Bone marrow (tissue), 2 donors: ENCODE data around the gene CDRT4.
A peak's percentile ranks its signal among the peaks of the same experiment; 100 is the strongest.
"Not testable (repeated sequence)": the region's sequence is repeated elsewhere in the genome, so short reads cannot be mapped to it uniquely, and the experiment has no call there.

ENCODE experiments used
- DNase-seq, 2 donors: peaks; one replicate each; lab custom pipeline; 2025; lab: John Stamatoyannopoulos, UW

CDRT4 gene

DNA sequence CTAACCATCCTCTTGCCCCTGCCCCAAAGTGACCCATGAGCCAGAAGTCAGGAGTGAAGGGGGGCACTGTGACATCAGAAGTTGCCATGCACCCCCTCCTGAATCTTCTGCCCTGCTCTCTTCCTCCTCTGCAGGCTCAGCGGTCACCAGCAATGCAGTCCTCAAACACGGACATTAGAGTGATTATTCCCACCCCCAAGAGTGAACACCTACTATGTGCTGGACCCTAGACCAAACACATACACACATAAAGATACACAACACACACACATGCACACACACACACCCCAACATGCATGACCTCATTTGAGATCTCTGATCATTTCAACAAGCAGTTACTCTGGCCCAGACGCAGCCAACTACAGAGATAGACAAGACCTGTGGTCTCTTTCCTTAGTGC is at the start of gene CDRT4:
CDRT4 (minus strand) TSS at position 30 of the 400 bp plus-strand sequence. CDS start 27,383 bp downstream, outside the sequence.
- no peak for DNase-seq

DNA sequence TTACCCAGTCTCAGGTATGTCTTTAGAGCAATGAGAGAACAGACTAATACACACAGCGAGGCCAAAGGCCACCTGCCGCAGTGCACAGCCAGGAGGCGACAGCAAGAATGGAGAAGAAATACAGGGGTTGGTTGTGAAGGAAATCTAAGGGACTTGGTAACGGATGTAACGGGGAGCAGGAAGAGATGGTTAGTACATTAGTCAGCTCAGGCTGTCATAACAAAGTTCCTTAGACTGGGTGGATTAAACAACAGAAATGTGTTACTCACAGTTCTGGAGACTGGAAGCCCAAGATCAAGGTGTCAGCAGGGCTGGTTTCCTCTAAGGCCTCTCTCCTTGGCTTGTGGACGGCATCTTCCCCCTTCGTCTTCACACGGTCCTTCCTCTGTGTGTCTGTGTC is 48.7 kb upstream of the CDRT4 start:
- no peak for DNase-seq

DNA sequence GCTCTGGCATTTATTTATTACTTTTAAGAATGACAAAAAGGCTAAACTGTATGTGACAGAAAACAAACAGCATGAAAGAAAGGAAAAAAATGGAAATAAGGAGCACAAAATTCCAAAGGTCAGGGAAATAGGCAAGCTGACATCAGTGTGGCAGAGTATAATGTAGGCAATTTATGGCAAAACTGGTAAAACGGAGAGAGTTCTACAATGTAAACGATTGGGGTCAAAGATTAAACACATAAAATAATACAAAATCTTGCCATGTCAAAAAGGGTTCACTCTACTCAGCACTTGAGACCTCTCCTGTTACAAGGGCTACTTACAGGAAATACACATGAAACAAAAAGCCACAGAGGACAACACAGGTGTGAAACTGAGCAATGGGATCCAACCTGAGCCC is 47.0 kb upstream of the CDRT4 start:
- no peak for DNase-seq

DNA sequence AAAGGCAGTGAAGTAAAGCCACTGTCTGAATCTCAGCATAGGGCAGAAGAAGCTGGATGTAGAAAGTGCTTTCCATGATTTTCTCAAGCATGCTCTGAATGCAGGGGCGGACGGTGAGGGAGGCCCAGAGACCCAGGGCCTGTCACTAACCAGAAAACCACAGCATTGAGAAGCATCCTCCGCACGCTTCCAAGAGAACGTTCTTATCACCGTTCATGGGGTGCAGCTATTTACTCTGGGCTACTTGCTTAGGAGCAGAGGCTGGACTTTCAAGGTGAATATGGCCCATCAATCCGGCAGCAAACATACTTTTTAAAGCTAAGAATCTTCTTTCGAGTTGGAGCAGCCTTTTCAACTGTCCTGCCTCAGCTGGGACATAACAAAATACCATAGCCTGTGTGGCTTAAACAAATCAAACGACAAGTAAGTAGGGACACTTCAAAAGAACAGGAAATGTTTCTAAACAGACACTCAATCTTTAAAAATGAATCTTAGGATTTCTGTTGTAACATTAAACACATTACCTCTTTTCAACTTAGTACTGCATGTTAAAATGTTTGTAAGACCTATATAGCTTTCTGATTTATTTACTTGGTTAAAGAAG is 46.5 kb upstream of the CDRT4 start:
- no peak for DNase-seq

DNA sequence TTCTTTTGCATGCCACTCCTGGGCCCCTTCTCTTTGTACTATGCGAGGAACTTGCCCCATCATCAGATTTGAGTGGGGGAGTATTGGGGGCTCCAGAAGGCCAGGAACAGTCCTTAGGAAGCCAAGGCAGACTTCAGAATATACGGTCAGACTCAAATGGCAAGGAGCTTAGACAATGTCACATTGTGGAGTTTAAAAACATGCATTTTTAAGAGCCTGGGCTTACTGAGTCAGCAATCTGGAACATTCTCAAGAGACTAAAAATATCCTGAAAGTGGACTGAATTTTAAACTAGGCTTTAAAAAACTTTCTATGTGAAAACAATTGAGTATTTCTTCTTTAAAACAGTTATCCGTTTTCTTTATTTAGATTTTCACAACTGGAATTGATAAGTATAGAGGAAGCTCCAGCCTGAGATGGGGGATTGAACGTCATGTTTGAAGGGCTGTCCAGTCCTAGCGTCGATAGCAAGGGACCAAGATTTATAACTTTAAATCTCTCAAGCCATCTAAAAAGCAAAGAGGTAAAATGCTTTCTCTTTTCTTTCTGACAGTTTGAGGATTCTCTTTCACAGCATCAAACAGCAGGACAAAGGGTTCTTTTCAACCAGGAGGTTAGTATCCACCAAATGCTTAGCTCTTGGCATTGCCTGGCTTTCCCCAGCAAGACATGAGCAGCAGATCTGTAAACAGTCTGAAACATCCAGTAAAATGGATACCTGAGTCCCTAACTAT is 45.8 kb upstream of the CDRT4 start:
- no peak for DNase-seq

DNA sequence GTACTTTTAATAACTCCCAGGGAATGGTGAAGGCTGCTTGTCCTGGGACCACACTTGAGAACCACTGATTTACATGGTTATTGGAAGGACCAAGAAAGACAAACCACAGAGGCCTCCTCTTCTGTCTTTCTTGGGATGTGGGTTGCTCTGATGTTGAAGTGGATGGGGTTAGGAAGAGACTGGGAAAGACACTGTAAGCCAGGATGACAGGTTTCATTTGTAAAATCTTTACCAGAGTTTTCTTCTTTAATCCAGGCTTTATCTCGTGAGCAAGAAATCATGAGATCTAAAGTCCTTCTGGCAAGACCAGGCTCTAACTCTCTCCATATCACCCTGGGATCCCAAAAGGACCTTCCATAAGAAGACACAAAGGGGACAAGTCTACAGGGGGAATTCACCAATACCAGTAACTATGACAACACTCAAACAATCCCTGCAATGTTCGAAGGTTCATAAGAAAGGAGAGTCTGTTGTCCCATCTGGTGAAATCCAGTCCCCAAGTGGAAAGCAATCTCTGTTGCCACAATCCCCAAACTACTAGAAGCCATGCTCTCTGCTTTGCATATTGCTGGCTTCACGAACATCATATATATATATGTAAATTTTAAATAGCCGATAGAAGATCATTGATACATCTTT is 44.8 kb upstream of the CDRT4 start:
- no peak for DNase-seq

DNA sequence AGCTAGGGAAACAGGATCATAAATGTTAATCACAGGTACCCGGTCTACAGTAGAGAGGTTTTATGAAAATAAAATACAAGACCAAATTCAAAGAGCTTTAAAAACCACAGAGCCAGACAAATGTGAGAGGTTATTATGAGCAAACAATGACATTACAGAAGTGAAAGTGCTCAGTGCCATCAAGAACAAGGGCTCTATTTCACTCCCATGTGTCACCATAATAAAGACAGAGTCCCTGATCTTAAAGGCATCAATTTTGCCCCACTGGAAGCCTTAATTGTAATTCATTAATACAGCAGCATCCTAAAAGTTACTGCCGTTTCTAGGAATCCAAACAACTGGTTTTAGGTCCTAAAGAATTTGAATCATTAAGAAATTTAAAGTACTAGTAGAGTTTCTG is 43.7 kb upstream of the CDRT4 start:
- DNase-seq = no peak

DNA sequence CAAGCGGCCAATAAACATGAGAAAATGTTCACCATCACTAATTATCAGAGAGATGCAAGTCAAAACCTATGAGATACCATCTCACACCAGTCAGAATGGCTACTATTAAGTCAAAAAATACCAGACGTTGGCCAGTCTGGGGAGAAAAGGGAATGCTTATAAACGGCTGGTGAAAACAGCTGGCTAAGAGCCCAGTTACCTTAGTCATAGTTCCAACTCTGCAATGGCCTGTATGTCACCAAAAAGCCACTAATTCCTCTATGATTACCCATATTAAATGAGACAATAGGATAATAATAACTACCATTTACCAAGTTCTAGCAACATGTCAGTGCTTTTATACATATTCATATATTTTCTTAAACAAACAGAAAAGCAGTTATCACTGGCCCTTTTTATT is 42.9 kb upstream of the CDRT4 start:
- no peak for DNase-seq

DNA sequence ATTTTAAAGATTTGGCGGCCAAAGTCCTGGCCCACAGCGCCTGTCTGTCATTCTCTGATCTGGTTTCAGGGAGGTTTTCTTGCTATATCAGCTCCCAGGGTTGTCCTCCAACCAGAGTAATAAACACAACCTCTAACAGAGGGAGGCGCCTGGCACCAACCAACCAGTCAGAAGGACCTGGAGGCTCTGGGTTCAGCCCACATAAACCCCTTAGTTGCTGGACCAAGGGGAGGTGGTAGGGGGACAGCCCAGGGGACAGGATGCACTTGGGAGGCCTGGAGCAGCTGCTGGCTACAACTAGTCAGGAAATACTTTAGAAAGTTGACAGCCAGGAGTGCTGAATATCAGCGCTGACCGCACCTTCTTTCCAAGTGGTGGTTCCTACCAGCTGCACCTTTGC is 41.7 kb upstream of the CDRT4 start:
- DNase-seq = no peak

DNA sequence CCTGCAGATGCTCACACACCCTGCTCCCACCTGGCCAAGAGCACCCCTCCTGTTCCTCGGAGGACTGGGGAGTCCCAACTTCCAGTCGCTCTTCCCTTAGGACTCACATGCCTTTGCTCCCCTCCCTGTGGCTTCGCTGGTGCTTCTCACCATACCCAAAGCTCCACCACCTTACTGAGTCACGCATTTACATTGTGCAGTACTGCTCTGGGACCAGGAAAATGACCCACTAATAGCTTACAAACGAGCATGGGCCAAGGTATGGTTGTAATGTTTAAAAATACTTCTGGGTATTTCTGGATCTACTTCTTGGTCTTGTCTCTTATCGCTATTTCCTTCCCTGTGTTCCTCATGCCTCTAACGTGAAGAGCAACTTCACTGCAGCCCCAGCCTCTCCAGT is 41.0 kb upstream of the CDRT4 start:
- DNase-seq = no peak

DNA sequence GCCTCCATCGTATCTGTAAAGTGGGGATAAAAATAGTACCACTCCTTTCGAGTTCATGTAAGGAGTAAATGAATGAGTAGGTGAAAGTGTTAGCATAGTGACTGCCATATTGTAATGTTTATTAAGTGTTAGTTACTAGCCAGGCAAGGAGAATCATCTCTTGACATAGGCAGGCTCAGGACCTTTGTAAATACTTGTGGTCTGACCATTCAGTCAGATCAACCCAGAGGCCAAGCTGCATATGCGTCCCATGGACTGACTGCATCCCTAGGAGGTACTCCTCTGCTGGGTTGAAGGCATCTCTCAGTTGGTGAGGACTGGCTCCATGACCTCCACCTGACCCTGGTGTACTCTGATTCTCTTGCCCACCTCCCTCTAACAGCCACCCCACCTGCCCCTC is 40.5 kb upstream of the CDRT4 start:
- DNase-seq = no peak

DNA sequence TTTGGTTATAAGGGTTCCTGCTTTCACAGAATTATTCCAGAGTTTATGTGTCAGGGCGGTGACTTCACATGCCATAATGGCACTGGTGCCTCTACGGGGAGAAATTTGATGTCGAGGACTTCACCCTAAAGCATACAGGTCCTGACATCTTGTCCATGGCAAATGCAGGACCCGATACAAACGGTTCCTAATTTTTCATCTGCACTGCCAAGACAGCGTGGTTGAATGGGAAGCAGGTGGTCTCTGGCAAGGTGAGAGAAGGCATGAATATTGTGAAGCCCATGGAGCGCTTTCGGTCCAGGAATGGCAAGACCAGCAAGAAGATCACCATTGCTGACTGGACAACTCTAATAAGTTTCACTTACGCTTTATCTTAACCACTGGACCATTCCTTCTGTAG is 39.6 kb upstream of the CDRT4 start:
- no peak for DNase-seq

DNA sequence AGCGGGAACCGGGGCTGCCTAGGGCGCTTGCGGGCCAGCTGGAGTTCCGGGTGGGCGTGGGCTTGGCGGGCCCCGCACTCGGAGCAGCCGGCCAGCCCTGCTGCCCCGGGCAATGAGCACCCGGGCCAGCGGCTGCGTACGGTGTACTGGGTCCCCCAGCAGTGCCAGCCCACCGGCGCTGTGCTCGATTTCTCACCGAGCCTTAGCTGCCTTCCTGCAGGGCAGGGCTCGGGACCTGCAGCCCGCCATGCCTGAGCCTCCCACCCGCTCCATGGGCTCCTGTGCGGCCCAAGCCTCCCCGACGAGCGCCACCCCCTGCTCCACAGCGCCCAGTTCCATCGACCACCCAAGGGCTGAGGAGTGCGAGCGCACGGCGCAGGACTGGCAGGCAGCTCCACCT is 38.3 kb upstream of the CDRT4 start:
- not testable (repeated sequence) for DNase-seq

DNA sequence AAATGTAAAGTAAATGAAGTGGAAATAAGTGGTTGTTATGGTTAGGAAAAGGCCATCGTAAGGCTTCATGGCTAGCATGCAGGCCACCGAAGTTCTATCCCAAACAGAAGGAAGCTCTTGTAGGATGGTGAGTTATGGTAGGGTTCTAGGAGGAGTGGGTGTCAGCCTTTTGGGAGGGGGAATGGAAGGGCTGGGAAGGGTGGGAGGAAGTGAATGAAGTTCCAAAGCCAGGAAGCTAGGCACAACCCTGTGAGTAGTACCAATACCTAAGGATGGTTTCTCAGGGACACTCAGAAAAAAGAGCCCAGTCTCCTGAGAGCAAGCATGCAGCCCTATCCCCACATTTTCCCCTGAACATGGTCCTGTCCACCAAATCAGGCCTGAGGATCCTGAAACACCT is 36.3 kb upstream of the CDRT4 start:
- DNase-seq = no peak

DNA sequence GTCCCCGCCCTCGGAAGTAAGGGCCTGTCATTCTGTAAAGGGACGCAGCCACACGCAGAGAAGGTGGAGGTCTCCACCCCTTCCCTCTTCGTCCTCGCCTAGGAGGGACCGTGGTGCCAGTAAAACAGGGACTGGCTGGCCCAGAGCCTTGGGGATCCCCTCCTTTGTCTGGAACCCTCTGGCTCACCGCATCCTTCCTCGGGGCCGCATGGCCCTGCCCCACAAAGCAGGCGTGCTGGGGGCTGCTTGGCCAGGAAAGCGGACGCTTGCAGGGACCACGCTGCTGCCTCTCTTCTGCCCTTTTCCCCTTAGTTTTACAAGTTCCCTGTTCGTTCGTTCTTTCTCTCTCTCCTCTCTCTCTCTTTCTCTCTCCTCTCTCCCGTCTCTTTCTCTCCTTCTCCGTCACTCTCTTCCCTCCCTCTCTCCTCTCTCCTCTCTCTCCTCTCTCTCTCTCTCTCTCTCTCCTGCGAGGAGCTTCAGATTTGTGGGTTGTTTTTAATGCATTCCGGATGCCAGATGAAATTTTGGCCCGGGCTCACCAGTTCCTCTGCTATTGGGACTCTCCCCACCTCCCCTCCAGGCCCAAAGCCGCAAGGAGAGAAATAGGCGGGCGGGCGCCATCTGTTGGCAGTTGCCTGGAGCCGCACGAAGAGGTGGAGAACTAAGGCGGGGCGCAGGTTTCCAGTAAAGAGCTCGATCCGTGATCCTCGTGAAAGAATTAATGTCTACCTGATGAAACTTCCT is 35.1 kb upstream of the CDRT4 start:
- peak; percentile 27 to 64 for DNase-seq

DNA sequence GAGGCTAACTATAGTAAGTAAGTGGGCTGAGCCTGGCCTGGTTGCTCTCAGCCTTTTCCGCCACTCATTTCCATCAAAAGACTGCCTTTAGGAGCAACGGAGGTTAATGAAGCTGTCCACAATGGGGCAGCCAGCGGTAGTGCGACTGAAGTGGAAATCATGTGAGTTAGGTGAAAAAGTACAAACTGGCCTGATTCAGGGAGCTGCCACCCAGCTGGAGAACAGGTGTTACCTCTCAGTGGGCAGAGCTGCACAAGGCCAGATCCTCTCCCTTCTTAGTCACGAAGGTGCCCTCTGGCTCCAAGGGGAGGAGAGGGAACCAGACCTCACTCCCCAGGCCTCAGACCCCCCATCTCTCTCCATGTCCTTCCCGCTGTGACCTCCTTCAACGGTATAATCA is 34.4 kb upstream of the CDRT4 start:
- no peak for DNase-seq

DNA sequence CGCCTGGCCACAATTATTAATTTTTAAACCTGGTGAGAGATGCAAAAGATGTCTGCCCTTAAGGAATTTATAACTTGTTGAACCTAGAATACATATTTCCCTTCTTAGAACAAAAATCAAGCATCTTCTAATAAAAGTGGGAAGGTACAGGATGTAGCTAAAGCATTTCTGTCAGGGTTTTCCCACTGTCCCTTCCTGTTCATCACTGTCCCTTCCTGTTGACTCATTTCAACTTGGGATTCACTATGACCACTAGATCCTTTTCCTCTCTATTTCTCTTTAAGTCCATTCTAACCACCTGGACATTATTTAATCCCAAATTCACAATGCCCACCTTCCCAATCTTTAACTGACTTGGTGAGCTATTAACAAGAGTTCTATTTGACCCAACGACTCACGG is 33.9 kb upstream of the CDRT4 start:
- no peak for DNase-seq

DNA sequence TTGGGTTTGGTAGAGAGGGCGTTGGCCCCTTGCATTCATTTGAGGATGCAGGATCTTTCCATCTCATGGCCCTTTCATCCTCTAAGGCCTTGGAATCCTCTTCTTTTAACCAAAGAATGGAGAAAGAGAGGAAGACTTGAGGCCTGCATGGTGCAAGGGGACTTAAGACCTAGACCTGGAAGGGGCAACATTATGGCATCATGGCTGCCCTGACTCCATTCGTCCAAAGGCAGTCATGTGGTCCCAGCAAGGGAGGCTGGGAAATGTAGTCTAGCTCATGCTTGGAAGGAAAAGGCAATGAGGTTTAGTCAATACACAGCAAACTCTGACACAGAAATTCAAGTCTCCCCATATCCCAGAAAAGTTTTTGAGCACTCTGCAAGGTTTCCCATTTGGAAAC is 30.7 kb upstream of the CDRT4 start:
- no peak for DNase-seq

DNA sequence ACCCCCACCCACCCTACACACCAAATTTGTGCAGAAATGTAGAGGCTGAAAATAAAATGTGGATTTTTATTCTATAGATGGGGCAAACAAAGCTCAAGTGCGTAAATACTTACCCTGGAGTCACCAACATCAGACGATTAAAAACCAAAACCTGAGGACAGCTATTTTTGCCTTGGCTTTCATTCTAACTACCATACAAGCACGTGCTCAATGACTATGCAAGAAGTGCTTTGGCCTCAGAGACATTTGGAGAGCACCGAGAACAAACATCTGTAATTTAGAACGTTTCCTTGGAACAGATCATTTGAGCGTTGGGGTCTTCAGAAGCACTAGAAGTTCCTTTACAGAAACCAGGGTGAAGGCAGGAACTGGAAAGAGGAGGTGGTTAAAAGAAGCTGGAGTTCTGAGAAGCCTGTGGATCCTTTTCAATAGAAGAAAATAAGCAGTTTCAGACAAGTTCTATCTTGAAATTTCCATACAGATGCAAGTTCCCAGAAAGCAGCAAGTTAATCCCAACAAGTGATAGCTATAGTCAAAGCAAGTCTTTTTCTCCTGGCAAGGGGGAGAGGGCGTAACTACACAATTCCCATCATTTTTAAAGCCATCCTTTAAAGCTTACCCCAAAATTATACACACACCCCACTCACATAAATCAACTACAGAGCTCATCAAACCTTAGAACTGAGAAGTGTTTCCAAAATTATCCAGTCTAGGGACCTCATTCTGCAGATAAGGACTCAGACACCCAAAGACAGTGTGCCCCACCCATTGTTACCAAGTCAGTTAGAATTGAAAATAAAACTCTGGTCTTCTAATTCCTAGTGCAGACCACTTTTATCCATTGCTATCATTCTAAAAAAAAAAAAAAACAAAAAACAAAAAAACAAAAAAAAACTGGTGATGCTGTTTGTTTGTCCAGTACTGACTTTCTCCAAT is 29.6 kb upstream of the CDRT4 start:
- DNase-seq = no peak

DNA sequence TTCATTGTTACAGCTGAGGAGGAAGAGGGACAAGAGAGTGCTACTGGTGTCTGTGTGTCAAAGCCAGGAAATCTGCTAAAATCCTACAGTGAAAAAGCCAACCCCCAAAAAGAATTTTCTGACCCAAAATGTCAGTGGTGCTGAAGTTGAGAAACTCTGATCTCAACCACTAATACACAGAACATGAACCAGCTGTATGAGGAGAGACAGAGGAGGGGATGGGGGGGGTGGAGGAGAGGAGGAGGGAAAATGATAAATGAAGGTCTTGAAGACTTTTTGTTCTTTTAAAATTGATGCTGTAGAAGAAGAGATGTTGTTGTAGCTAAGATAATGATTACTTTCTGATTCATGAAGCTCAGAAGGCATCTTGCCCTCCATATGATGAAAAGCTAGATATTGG is 27.4 kb upstream of the CDRT4 start:
- no peak for DNase-seq

DNA sequence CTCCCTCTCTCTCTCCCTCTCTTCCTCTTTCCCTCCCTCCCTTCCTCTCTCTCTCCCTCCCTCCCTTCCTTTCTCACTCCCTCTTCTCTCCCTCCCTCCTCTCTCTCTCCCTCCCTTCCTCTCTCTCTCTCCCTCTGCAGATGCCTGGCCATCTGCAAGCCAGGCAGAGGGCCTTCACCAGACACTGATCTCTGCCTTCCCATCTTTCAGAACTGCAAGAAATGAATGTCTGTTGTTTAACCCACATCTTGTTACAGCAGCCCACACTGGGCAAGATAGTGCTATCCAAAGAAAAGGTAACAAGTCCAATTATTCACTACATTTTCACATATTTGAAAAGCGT is 26.2 kb upstream of the CDRT4 start:
- DNase-seq = no peak
